HG02759 (cell line): ENCODE results near the gene CENPX.

Source experiments
- ATAC-seq: cut with Tn5 transposase; IDR thresholded peaks from one replicate; pipeline ENCODE4 v1.9.1; 2021; ENCODE audit warnings: mild to moderate bottlenecking, moderate library complexity; ENCODE audit not compliant: unreplicated experiment

CENPX gene

DNA sequence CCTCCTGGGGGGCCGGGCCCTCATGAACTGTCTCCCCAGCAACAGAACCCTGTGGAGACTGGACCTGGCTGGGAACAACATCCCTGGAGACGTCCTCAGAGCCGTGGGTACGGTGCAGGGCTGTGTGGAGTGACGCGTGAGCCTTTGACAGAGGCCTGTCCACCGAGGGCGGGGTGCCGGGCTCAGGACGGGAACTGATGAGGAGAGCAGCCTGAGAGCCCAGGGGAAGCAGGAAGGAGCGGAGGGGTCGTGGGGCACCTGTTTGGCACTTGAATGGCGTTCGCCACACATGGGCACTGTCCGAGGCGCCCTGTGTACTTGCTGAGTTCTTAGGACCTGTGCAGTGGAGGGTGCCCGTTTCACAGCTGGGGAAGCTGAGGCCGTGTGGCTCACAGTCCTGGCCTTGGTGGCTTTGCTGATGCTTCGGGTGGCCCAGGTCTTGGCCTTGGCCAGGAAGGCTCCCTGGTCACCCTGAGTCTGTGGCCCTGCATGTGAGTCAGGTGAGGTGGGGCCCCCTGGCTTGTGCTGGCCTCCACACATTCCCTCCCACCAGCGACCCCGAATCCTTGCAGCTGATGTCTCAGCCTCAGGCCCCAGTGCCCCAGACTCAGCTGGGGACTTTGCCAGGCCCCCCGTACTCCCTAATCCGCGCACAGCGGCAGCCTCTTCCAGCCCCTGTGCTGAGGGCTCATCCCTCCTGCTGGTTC is 2.9 kb upstream of the CENPX start:
- no peak for ATAC-seq

- ATAC-seq = no peak
These were observed 2.2 kb upstream of the CENPX start for GRCh38 chr17:82024859-82025258.

GRCh38 chr17:82023447-82024241 is 966 bp upstream of the CENPX start:
- ATAC-seq = peak; percentile 13

DNA sequence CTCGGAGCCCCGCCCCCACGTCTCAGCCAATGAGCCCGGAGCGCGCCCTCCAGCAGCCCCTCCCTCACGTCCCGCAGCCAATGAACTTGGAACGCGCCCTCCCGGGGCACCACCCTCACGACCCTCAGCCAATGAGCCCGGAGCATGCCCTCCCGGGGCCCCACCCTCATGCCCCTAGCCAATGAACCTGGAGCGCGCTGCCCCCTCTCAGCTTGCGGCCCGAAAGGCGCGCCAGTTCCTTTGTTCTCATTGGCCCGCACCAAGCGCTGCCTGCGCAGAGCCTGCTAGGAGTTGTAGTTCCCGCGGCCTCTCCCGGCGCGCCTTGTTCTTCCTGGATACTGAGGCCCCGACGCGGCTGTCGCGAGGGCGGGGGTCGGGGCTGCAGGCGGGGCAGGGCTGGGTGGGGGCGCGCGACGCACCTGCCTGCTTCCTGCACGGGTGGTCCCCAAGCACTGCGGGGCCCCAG is 336 bp upstream of the CENPX start, which contains the start of gene LRRC45:
Gene LRRC45, plus strand, starts transcription at position 325 of the 466 bp plus-strand sequence. CDS start 339 bp downstream, outside the sequence.
- peak; percentile 85 for ATAC-seq

GRCh38 chr17:82021900-82022309 is 773 bp downstream of the CENPX start:
- ATAC-seq = no peak

DNA sequence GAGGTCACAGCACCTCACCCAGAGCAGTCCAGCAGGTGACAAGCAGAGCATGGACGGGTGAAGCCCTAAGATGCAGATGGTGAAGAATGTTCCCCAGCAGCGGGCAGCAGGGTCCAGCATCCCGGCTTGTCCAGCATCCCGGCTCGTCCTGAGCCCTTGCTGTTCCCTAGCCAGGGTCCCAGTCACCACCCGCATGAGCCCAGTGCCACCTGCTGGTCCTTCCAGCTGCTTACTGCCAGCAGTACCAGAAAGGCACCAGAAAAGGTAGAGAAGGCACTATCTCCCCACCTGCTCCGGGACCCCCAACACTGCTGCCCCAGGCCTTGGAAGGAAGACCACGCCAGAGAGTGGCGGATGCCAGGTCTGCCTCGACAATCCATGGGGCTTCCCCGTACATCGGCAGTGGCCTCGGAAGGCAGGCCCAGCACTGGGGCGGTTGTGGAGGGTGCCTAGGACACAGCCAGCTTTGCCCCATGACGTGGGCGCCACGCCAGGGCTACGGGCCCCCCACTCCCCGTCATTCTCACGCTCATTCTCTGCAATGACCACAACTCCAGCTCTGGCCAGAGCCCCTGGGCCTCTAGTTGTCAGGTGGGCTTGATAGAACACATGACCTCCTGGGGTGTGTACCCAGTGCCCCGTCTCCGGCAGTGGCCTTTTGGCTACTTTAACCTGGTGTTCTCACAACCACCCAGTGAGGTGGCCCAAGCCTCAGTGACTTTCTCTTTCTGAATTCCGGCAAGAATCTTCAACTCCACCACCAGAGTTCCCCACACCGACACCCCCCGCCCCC is 1.4 kb downstream of the CENPX start:
- ATAC-seq = no peak

DNA sequence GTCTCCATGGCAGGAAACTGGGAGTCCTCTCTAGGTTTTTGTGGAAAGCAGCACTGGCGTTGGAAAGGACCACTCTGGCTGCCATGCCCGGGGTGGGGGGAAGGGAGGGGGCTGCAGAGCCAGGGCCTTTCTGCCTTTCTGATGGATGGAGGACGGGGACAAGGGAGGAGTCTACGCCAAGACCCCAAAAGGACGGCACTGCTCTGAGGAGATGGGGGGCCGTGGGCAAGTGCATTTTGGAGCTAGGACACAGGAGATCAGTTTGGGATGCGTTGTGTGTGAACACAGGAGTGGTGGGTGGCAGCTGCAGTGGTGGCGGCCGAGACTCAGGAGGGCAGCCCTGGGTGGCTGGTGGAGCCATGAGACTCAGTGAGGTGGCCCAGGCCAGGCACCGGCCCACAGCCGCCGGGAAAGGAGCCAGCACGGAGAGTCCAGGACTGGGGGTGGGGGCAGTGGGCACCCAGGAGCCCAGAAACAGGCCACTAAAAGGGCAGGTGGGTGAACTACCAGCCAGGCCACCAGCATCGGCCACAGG is 2.0 kb downstream of the CENPX start:
- no peak for ATAC-seq

- ATAC-seq = no peak
These were observed 2.7 kb downstream of the CENPX start for GRCh38 chr17:82019690-82020571.

- ATAC-seq = no peak
These were observed 3.5 kb downstream of the CENPX start for GRCh38 chr17:82018989-82019689.

GRCh38 chr17:82018152-82018988 is 4.3 kb downstream of the CENPX start:
- ATAC-seq = no peak

GRCh38 chr17:82017612-82018151 is 5.0 kb downstream of the CENPX start:
- ATAC-seq = no peak

DNA sequence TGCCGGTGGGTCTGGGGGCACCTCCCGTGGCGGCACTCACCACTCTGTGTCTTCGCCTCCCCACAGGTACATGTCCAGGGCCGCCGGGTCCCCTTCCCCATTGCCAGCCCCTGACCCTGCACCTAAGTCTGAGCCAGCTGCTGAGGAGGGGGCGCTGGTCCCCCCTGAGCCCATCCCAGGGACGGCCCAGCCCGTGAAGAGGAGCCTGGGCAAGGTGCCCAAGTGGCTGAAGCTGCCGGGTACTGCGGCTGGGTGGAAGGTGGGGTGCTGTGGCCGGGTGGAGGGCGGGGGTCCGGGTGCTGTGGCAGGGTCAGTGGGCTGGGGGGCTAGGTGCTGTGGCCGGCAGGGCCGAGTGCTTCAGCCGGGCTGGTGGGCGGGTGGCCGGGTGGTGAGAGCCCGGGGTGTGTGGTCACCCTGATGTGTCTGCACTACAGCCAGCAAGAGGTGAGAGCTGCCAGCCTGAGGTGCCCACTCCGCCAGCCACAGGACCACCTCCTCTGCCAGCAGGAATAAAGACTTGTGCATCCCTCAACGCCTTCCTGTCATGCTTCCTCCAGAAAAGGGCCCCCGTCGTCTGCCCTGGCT is 5.7 kb downstream of the CENPX start:
- no peak for ATAC-seq

GRCh38 chr17:82016061-82016874 is 6.4 kb downstream of the CENPX start:
- no peak for ATAC-seq

DNA sequence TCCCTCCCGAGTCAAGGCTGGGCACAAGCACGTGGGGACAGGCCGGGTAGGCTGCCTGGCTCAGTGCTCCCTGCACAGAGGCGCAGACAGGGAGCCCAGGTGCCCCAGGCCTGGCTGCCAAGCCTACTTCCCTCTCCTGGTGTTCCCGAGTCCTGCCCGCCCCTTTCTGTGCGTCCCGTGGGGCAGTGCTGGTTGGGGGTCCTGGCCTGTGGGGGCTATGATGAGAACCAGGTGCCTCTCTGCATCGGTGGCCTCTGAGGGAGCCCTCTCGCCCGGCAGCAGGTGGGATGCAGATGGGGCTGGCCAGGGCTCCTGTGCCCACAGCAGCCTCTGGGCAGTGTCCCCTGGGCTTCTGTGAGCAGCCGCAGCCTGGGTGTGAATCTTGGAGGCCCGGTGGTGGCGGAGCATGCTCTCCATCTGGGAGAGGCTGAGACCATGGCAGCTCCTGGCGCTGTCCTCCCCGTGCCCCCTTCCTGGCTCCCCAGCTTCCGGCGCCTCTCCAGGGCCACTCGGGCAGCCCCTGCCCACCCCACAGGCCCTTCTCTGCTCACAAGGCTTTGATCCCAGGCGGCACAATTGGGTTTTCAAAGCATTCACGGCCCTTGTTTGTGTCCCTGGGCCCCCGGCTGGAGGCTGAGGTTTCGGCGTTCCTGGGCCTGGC is 7.2 kb downstream of the CENPX start:
- ATAC-seq = no peak

- no peak for ATAC-seq
These were observed 7.7 kb downstream of the CENPX start for GRCh38 chr17:82014971-82015310.

GRCh38 chr17:82014432-82014831 is 8.2 kb downstream of the CENPX start:
- no peak for ATAC-seq
